Fibroblast of peridontal ligament (primary cell): ENCODE results near the gene GBP2.
"Not testable (repeated sequence)": the region's sequence is repeated elsewhere in the genome, so short reads cannot be mapped to it uniquely, and the experiment has no call there.

Experiments used
- DNase-seq: peaks from one replicate; pipeline ENCODE4 v3.0.0-alpha.2; 2010; ENCODE audit errors: extremely low read depth

Gene GBP2

DNA sequence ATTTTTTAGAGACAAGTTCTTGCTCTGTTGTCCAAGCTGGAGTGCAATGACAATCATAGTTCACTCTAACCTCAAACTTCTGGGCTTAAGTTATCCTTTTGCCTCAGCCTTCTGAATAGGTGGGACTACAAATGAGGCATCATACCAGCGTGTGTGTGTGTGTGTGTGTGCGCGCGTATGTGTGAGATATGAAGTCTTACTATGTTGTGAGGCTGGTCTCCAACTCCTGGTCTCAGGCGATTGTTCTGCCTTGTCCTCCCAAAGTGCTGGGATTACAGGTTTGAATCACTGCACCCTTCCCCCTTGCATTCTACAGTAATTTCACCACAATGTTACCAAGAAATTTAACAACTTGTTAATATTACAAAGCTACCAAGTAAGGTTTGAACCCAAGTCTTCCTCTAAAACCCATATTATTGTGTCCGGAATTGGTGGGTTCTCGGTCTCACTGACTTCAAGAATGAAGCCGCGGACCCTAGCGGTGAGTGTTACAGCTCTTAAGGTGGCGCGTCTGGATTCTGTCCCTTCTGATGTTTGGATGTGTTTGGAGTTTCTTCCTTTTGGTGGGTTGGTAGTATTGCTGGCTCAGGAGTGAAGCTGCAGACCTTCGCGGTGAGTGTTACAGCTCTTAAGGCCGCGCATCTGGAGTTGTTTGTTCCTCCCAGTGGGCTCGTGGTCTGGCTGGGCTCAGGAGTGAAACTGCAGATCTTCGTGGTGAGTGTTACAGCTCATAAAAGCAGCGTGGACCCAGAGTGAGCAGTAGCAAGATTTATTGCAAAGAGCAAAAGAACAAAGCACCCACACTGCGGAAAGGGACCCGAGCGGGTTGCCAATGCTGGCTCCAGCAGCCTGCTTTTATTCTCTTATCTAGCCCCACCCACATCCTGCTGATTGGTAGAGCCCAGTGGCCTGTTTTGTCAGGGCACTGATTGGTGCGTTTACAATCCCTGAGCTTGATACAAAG is 970 bp upstream of the GBP2 start:
- peak; percentile 29 for DNase-seq

DNA sequence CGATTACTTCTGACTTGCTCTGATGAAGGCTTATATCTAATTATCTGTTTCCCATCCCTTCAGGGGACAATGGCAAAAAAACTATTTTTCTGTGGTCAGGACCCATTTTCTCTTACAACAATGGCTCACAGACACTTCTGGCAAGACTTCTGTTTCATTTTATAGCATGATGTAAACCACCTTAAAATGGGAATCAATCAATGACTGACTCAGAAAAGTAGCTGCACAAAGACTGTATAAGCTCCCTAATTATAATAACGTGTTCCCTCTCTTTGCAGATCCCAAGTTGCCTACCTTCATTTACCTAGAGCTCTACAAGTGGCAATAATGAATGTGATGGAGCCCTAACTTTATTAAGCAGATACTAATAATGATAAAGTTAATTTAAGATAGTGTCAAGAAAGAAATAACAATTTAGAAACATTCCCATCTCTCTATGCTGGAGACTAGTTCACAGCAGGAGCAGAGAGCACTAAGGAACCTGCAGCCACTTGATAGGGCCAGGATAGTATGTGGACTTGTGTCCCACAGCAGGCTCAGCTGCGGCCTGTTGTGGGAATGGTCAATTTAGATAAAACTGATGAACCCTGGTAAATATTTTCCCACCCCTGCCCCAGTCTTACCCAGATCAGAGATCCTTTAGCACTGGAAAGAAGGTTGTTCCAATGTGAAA is 538 bp downstream of the GBP2 start:
- peak; percentile 6 for DNase-seq

DNA sequence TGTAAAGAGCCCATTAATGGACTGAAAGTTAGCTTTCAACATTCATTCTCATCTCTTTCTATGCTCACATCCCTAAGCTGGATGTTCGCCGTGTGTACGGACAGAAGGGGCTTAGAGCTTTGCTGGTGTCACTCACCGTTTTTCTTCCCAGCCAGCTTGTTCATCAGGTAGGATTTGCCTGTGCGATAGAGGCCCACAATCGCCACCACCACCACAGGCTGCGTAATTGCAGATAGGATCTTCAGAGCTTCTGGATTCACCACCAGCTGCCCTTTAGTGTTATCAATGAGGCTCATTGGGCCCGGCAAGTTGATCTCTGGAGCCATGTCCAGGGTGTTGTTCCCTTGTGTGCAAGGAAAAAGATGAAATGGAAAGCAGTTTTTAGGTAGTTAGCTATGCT is 4.3 kb downstream of the GBP2 start:
- DNase-seq = no peak

DNA sequence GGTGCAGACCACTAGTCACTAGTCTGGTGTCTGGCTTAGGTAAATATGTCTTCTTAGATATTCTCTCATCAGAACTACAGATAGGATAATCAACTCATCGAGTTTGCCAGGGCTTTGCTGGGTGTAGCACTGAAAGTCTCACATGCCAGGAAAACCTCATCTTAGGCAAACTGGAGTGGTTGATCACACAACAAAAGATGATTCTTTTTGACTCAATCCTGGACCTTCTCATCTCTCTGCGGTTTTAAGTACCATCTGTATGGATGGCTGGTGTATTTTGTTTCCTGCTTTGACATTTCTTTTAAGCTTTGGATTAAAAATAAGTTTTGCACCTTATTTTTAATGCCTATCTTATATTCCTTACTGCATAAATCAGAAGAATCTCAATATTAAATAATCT is 11.3 kb downstream of the GBP2 start:
- no peak for DNase-seq

DNA sequence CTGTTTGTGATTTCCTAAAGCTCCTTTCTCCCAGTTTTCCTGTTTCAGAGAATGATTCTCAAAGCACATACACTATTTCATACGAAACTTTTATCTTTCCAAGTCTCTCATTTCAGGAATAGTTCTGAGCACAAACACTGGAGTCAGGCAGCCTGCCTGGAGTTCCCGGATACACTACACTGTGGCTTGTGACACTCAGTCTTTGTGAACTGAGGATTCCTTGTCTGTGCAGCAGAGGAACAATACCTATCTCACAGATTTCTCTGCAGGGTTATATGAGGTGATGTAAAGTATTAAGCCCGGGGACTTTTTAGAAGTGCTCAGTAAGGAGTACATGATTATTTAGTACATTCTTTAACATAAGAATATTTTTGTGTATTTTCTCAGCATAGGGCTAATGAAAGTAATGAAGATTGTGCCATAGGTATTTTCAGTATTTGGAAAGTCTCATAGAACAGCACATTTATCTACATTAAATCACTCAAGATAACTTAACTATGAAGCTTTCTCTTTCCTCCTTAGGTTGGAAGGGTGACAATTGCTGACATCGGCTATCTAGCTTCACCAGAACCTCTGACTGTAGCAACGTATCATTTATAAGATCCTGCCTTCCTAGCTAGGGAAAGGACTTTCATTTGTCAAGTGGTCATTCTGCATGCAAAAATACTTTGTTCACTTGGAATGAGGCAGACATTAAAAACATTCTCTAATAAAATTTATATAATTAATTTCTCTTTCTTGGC is 12.9 kb downstream of the GBP2 start:
- no peak for DNase-seq

DNA sequence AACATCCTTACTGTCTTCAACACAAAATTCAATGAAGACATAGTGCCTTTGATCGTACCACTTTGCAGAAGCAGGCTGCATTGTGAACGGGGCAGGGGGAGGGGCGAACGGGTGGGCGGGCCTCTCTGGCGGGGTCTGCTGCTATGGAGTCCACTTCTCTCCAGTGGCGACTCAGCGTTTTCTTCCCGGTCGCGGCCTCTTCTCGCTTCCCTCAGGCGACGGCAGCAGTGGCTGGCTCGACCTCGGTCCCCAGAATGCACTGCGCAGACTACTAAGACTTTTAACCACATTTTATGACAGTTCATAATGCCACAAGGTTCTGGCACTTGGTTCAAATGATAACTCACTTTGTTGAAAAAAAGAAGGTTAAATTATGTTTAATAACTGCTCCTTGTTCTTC is 21.2 kb downstream of the GBP2 start:
- no peak for DNase-seq

DNA sequence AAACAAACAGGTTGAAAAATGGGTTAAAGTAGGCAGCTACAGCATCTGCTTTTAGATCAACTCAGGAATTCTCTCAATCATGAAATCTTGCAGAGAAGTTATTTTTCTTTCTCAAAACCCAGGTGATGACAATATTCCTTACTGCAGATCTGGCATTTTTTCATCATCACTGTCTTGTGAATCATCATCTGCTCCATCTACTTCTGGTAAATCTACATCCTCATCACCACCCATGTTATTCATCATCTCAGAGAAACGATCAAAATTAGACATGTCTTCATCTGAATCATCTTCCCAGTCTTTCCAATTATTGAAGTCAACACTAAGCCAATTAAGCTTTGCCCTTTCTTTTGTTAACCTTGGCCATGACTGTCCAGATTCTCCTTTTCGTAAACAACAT is 21.8 kb downstream of the GBP2 start:
- DNase-seq = no peak

DNA sequence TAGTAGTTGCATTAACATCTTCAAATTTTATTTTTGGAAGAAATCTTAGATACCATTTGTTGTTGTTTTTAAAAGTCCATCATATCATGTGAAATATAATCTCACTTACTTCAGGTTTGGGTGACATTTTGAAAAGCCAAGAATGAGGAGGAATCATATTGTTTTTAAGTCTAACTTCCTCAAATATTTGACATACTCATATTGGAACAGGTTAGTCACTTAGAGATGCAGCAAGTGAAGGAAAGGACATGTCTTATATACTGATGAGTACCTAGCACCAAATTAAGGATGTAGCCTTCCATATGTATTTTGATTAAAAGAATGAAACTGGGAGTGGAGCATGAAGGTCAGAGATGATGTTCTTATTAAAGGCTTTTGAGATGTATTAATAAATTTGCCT is 23.9 kb downstream of the GBP2 start:
- no peak for DNase-seq

DNA sequence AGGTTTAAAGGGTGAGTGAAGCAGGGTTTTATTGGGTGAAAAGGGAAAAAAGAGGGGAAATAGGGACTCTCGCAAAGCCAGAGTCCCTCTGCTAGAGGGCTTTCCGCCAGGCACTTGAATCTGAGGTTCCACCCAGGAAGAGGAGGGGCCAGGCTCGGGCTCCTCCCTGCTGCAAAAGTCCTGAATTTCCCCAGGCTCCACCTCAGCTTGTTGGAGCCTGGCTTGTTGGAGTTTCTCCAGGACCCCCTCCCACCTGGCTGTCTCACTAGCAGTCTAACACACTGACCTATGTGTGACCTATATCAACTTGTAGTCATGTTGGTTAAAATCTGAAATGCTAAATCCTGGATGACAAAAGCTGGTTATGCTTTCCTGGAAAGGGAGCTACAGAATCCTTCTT is 25.5 kb downstream of the GBP2 start:
- no peak for DNase-seq

DNA sequence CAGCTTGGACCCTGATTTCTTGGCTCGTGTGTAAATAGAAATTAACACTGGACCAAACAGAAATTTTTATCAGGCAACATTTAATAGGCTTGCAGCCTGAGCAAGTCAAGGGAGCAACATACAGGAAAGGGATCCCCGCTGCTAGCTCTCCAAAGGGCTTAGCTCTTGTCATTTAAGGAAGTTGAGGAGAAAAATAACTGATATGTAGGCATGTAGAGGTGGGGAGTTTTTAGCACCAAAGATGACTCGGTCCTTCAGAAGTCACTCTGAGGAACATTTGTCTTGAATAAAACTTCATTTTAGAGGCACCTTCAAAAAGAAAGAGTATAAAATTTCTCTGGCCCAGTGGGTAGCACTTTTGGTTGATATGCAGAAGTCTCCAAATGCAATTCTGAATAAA is 27.1 kb downstream of the GBP2 start:
- DNase-seq = no peak

DNA sequence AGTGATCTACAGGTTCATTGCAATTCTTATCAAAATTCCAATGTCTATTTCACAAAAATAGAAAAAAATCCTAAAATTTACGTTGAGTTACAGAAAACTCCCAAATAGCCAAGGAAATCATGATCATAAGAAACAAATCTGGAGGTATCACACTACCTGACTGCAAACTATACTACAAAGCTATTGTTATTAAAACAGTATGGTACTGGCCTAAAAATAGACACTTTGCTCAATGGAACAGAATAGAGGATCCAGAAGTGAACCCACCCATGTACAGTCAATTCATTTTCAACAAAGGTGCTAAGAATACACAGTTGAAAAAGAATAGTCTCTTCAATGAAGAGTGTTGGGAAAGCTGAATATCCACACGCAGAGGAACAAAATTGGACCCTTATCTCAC is 30.2 kb downstream of the GBP2 start:
- DNase-seq = no peak

DNA sequence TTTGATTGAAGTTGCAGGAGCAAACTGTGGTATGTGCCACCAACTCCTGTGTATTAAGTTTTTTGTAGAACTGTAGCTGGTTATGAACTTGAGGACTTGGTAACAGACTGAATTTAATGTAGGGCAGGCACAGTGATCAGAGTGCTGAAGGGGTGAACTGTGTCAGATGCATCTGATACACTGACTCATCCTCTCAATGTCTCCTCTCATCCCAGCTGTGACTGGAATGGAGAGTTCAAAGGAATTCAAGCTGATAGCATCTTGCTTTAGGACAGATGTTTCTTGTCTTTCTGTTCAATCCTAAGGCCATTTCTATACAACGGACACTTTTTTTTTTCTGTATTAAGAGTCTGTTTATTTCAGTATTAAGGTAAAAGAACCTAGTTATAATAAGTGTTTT is 36.0 kb downstream of the GBP2 start:
- no peak for DNase-seq

DNA sequence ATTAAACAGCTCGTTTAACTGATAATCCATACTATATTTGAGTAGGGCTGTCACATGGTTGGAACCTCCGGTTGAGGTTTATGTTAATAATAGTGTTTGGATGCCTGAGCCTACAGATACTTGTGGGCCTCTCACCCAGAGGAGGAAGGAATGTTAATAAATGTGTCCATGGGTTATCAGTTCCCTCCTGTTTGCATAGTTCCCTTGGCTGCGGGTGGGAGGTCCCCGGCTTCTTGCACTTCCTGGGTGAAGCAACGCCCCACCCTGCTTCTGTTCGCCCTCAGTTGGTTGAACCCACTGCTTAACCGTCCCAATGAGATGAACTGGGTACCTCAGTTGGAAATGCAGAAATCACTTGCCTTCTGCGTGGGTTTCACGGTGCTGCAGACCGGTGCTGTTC is 37.3 kb downstream of the GBP2 start:
- DNase-seq = no peak

DNA sequence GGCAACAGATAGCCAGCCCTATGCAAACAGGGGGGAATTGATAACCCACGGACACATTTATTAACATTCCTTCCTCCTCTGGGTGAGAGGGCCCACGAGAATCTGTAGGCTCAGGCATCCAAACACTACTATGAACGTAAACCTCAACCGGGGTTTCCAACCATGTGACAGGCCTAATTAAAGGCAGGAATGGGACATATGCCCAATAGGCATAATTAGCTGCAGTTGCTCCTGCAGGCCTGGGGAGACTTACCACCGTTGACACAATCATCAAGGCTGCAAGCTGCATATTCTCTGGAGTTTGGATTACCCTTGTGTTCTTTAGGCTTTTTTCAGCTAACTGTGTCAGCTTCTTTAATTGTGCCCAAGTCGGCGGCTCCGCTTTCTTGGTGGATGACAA is 38.7 kb downstream of the GBP2 start:
- no peak for DNase-seq

DNA sequence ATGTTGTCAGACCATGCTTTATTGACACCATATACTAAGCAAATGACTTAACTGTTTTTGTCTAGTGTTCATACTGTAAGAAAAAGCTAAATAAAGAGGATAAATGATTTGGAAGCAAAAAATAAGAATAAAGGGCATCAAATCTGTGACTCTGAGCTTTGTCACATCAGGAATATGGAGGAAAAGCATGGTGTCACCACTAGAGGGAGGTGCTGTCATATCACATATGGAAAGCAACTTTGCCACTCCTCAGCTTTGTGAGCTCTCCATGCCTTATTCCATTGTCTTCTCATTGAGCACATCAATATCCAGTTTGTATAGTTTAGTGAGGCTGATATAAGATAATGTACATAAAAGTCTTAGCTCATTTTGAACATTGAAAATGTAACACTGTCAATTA is 40.1 kb downstream of the GBP2 start:
- DNase-seq = peak; percentile 59

DNA sequence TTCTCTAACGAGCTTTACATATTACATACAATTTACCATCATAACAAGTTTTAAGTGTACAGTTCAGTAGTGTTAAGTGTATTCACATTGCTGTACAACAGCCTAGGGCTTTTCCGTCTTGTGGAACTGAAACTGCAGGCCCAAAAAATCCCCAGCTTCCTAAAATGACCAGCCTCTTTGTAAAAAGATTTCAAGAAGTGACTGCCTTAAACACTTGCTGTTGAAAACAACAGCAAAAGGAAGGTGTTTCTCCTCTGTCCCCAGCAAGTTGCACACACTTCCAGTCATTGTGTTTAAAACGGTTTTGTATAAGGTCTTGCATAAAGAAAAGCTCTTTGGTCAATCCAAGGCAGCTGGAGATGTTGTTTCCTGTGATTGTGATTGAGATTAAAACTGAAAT is 44.9 kb downstream of the GBP2 start:
- no peak for DNase-seq

DNA sequence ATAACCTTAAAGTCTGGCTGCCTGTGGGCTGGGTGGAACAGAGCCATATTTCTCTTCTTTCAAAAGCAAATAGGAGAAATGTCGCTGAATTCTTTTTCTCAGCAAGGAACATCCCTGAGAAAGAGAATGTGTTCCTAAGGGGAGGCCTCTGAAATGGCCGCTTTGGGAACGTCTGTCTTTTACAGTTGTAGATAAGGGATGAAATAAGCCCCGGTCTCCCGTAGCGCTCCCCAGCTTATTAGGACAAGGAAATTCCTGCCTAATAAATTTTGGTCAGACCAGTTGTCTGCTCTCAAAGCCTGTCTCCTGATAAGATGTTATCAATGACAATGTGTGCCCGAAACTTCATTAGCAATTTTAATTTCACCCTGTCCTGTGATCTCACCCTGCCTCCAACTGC is 45.8 kb downstream of the GBP2 start:
- not testable (repeated sequence) for DNase-seq

DNA sequence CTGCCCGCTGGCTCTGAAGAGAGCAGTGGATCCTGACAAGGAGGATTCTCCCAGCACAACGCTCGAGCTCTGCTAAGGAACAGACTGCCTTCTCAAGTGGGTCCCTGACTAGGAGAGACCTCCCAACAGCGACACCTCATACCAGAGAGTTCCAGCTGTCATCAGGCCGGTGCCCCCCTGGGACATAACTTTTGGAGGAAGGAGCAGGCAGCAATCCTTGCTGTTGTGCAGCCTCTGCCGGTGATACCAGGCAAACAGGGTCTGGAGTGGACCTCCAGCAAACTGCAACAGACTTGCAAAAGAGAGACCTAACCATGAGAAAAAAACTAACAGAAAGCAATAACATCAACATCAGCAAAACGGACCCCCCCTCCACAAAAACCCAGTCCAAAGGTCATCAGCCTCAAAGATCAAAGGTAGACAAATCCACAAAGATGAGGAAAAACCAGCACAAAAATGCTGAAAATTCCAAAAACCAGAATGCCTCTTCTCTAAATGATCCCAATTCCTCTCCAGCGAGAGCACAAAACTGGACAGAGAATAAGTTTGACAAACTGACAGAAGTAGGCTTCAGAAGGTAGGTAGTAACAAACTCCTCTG is 53.3 kb downstream of the GBP2 start:
- not testable (repeated sequence) for DNase-seq

DNA sequence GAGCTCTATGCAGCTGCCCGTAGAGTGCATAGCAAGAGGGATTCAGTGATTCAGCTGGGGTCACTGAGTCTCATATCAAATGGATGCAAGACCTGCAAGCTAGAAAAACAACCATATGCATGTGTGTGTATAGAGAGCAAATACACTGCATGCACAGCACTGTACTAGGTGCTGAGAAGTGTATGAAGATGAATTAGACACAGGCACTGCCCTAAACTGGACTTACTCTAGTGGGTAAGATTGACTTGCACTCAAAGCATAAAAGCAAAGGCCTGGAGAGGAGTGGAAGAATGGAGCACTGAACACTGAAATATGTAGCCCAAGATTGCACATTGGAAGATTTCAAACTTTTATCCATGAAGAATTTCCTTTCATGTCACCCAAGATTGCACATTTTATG is 55.4 kb downstream of the GBP2 start:
- DNase-seq = no peak

DNA sequence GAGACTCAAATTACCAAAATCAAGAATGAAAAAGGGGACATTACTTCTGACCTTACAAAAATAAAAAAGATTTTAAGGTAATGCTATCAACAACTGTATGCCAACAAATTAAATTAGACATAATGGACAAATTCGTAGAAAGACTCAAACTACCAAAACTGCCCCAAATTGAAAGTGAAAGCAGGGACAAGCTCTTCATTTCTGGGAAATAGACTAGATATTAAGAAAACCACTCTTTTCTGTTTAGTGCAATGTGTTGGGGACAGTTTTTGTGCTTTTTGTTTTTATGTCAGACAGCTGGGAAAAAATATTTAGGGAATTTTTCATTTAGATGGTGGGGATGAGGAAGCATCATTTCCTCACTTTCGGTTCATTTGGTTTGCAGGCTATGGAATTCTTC is 56.0 kb downstream of the GBP2 start:
- DNase-seq = peak; percentile 35

DNA sequence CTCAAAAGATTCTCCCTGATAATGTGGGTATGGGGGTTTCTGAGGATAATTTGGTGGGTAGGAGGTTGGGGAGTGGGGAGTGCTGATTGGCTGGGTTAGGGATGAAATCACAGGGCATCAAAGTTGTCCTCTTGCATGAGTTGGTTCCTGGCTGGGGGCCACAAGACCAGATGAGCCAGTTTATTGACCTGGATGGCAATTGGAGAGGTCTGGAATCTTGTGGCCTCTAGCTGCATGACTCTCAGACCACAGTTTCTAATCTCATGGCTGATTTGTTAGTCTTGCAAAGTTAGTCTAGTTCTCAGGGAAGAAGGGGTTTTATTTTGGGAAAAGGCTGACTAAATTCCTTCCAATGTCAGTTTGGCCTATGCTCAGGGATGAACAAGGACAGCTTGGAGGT is 57.6 kb downstream of the GBP2 start:
- DNase-seq = peak; percentile 82
